Astrocyte (in vitro differentiated cells and primary cell): ENCODE results near the gene STK11IP. TPM values are rescaled to one million over a fixed set of nuclear protein-coding genes. Genes with fewer than 3 reads are reported as not detected.

Source experiments
- DNase-seq: peaks from one replicate; pipeline ENCODE4 v3.0.0-alpha.2; 2010; ENCODE audit warnings: low read depth
- FAIRE-seq: peaks from 2 replicates; lab custom pipeline; 2011; peaks lifted over from hg19 to GRCh38; lab: Jason Lieb, UNC
- H2AFZ ChIP-seq: 2 replicates; pipeline ENCODE4 v1.6.0; 2012; ENCODE audit warnings: low read depth, low read length, inconsistent platforms
- H3K27ac ChIP-seq: 2 replicates; pipeline ENCODE4 v1.5.1; 2011; ENCODE audit warnings: low read depth, low read length, inconsistent platforms
- H3K27me3 ChIP-seq: 2 replicates; pipeline ENCODE4 v1.6.0; 2011; ENCODE audit warnings: low read length, inconsistent platforms; ENCODE audit not compliant: insufficient read depth
- H3K36me3 ChIP-seq: 2 replicates; pipeline ENCODE4 v1.5.1; 2011; ENCODE audit warnings: low read length, inconsistent platforms; ENCODE audit not compliant: insufficient read depth
- H3K4me1 ChIP-seq: 2 replicates; pipeline ENCODE4 v1.5.1; 2011; ENCODE audit warnings: low read length, inconsistent platforms; ENCODE audit not compliant: insufficient read depth
- H3K4me2 ChIP-seq: 2 replicates; pipeline ENCODE4 v1.6.0; 2012; ENCODE audit warnings: low read length, inconsistent platforms
- H3K4me3 ChIP-seq: 2 replicates; pipeline ENCODE4 v1.5.1; 2011; ENCODE audit warnings: low read depth, mild to moderate bottlenecking, low read length, inconsistent platforms; ENCODE audit not compliant: insufficient read depth
- H3K79me2 ChIP-seq: 2 replicates; pipeline ENCODE4 v1.6.0; 2012; ENCODE audit warnings: mild to moderate bottlenecking, low read length, inconsistent platforms; ENCODE audit not compliant: insufficient read depth
- H3K9ac ChIP-seq: 2 replicates; pipeline ENCODE4 v1.6.0; 2012; ENCODE audit warnings: mild to moderate bottlenecking, low read length, inconsistent platforms
- H3K9me3 ChIP-seq: 2 replicates; pipeline ENCODE4 v1.5.1; 2012; ENCODE audit warnings: low read depth, mild to moderate bottlenecking, low read length, inconsistent platforms; ENCODE audit not compliant: insufficient read depth
- H4K20me1 ChIP-seq: 2 replicates; pipeline ENCODE4 v1.6.0; 2012; ENCODE audit warnings: low read length, inconsistent platforms; ENCODE audit not compliant: insufficient read depth
- H3K27ac Mint-ChIP-seq: one replicate; pipeline ENCODE4 v1.8.0; 2021; ENCODE audit warnings: mild to moderate bottlenecking, mixed read lengths; ENCODE audit not compliant: unreplicated experiment
- H3K27me3 Mint-ChIP-seq: one replicate; pipeline ENCODE4 v1.8.0; 2021; ENCODE audit warnings: low read depth, mixed read lengths; ENCODE audit not compliant: unreplicated experiment
- H3K36me3 Mint-ChIP-seq: one replicate; pipeline ENCODE4 v1.8.0; 2021; ENCODE audit warnings: low read depth, mixed read lengths; ENCODE audit not compliant: unreplicated experiment
- H3K4me1 Mint-ChIP-seq: one replicate; pipeline ENCODE4 v1.8.0; 2021; ENCODE audit warnings: low read depth, mixed read lengths; ENCODE audit not compliant: unreplicated experiment
- H3K4me3 Mint-ChIP-seq: one replicate; pipeline ENCODE4 v1.8.0; 2021; ENCODE audit warnings: mild to moderate bottlenecking, moderate library complexity, mixed read lengths; ENCODE audit not compliant: unreplicated experiment
- H3K9me3 Mint-ChIP-seq: one replicate; pipeline ENCODE4 v1.8.0; 2021; ENCODE audit warnings: mild to moderate bottlenecking, mixed read lengths; ENCODE audit not compliant: unreplicated experiment
- EZH2 ChIP-seq: IDR thresholded peaks from 2 replicates; pipeline ENCODE4 v1.6.1; 2012; ENCODE audit warnings: mild to moderate bottlenecking, low read length, inconsistent platforms; ENCODE audit not compliant: insufficient read depth
- microRNA-seq: library from miRNA; unstranded; fragments of <30 nt; microRNA quantifications from one replicate; pipeline ENCODE4 v1.2.0, GENCODE V29; 2020
- total RNA-seq: library from RNA; stranded (reverse); gene quantifications from 2 replicates; pipeline ENCODE4 v1.2.1, GENCODE V29; 2021
- TF ChIP-seq, protein P1 (sequence below): IDR thresholded peaks from 2 replicates; pipeline ENCODE4 v1.5.1; 2011; ENCODE audit warnings: low read depth, mild to moderate bottlenecking, inconsistent platforms, low read length, moderate library complexity; ENCODE audit not compliant: insufficient read depth

STK11IP gene
- total RNA-seq, 1 donor from 2014 or later = 24.9 TPM

DNA sequence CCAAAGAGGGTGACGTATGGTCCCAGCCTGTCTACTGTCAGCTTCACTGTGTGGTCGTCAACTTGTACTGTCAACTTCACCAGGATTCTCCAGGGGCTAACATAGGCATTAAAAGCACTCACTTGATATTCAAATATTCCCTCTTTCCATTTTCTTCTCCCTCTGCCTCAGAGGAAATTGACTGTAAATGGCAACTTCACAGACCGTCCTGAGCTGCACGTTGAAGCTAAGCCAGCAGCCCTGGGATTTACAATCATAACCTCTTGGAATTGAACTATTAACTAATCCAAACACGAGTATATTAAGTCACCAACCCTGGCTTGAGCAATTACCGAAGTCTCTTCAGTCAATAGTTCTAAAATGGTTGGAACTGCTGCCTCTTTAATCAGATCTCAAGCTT, 68.3 kb downstream of the STK11IP start:
- FAIRE-seq = no peak
- Histone ChIP-seq H3K9me3 (no peaks in the 10 kb centered on the region), H3K27me3 (no peaks in the 10 kb centered on the region), H3K4me2 (no peak overlapping the region), H3K27ac (no peak overlapping the region), H3K36me3 (no peaks in the 10 kb centered on the region), H2AFZ (no peak overlapping the region), H4K20me1 (no peaks in the 10 kb centered on the region), H3K79me2 (no peaks in the 10 kb centered on the region), H3K9ac (no peak overlapping the region), H3K4me1 (peaks cover 20% of the 10 kb centered on the region), H3K4me3 (no peak overlapping the region)
- no peak for TF ChIP-seq EZH2
- TF ChIP-seq, protein P1, sequence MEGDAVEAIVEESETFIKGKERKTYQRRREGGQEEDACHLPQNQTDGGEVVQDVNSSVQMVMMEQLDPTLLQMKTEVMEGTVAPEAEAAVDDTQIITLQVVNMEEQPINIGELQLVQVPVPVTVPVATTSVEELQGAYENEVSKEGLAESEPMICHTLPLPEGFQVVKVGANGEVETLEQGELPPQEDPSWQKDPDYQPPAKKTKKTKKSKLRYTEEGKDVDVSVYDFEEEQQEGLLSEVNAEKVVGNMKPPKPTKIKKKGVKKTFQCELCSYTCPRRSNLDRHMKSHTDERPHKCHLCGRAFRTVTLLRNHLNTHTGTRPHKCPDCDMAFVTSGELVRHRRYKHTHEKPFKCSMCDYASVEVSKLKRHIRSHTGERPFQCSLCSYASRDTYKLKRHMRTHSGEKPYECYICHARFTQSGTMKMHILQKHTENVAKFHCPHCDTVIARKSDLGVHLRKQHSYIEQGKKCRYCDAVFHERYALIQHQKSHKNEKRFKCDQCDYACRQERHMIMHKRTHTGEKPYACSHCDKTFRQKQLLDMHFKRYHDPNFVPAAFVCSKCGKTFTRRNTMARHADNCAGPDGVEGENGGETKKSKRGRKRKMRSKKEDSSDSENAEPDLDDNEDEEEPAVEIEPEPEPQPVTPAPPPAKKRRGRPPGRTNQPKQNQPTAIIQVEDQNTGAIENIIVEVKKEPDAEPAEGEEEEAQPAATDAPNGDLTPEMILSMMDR = no peak
- Mint-ChIP-seq H3K27ac (no peak overlapping the region), H3K4me3 (no peak overlapping the region), H3K27me3 (peaks cover 12% of the 10 kb centered on the region), H3K36me3 (no peaks in the 10 kb centered on the region), H3K4me1 (peaks cover 22% of the 10 kb centered on the region), H3K9me3 (no peaks in the 10 kb centered on the region)
- no peak for DNase-seq

Small RNAs within 50 kb of the gene (microRNA-seq; reads per million reads assigned to microRNA genes)
- 1.9 reads per million for gene MIR3132

Other genes starting within 250 kb of the STK11IP start
- 44.8 and 53.9 TPM in 2 replicates for gene DNPEP, start 209.9 kb upstream of the STK11IP start, total RNA-seq
- gene DES, start 179.5 kb upstream of the STK11IP start, total RNA-seq = 5.2 and 5.4 TPM in 2 replicates
- 71.2 and 76.1 TPM in 2 replicates for gene SPEG, start 163.0 kb upstream of the STK11IP start, total RNA-seq
- 49.5 and 55.3 TPM in 2 replicates for gene GMPPA, start 99.0 kb upstream of the STK11IP start, total RNA-seq
- 0.39 and 0.70 TPM in 2 replicates for gene ASIC4, start 83.4 kb upstream of the STK11IP start, total RNA-seq
- 151 and 163 TPM in 2 replicates for gene CHPF, start 54.0 kb upstream of the STK11IP start, total RNA-seq
- 3.8 TPM in 2 replicates for gene TMEM198, start 53.8 kb upstream of the STK11IP start, total RNA-seq
- gene OBSL1, start 26.3 kb upstream of the STK11IP start, total RNA-seq = 77.5 and 88.1 TPM in 2 replicates
- gene INHA, start 25.5 kb upstream of the STK11IP start, total RNA-seq = 0.52 and 0.99 TPM in 2 replicates
- gene SLC4A3, start 29.8 kb downstream of the STK11IP start, total RNA-seq = 10.9 and 11.2 TPM in 2 replicates